Measurements from ENCODE around the gene SEPSECS.
"Not testable (repeated sequence)": the region's sequence is repeated elsewhere in the genome, so short reads cannot be mapped to it uniquely, and the experiment has no call there.

The SEPSECS gene

DNA sequence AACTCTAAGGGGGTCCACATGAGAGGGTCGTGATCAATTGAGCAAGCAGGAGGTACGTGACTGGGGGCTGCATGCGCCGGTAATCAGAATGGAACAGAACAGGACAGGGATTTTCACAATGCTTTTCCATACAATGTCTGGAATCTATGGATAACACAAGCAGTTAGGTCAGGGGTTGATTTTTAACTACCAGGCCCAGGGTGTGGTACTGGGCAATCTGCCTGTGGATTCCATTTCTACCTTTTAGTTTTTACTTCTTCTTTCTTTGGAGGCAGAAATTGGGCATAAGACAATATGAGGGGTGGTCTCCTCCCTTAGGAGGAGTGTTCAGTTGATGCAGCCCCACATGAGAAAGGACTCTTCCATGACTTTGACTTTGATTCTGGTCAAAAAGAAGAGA lies 76.8 kb downstream of the SEPSECS start:
- DNase-seq (ENCODE audit: low spot score), result not testable (repeated sequence)

DNA sequence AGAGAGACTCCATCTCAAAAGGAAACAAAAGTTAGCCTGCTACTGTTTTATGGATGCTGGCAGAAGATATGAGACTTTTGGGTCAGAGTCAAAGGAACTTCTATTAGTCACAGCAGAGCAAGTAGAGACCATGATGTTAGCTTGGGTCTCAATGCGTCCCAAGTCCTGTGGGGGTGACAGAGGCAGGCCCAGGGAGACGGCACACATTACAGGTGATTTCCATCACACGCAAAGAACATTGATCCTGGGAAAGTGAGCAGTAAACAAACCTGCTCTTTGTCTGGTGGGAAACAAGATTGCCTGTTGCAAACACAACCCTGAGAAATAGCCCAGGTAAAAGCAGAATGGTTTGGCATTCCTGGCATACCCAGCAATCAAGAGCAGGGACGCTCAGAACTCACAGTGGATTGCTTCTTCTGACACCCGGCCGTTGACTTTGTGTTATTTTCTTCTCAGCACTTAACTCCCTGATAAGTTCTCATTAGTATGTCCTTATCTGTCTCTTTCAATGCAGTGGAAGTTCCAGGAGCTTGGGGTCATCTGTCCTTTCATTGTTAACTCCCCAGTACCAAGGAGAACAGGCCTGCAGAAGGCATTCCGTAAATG lies 78.3 kb downstream of the SEPSECS start:
- DNase-seq (ENCODE audit: low spot score), result no peak

DNA sequence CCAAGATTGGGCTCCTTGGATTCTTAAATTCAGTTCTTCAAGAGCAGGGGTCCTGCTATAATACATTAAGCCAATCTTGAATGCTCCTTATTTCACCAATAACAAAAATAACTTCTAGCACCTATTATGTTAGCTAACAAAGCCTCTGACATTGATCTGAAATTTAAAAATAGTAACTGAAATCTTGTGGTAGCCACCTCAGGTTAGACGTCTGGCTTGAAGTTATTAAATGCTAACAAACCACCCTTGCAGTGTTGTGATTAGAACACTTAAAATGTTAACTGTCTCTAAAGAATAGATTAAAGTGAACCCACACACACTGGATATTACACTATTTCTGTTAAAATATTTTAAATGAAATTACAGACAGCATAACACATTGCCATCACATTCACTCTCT lies 79.7 kb downstream of the SEPSECS start:
- DNase-seq (ENCODE audit: low spot score), result no peak

DNA sequence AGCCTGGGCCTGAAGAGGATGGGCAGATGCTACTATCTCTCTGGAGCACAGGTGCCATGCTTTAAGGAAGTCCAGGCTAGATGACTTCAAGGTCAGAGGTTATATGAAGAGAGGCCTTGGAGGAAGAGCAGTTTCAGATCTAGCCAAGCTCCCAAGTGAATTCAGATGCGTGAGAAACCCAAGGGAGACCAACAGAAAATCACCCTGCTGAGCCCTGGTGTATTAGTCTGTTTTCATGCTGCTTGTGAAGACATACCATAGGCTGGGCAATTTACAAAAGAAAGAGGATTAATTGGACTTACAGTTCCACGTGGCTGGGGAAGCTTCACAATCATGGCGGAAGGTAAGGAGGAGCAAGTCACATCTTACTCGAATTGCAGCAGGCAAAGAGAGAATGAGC lies 81.7 kb downstream of the SEPSECS start:
- DNase-seq (ENCODE audit: low spot score), result no peak

DNA sequence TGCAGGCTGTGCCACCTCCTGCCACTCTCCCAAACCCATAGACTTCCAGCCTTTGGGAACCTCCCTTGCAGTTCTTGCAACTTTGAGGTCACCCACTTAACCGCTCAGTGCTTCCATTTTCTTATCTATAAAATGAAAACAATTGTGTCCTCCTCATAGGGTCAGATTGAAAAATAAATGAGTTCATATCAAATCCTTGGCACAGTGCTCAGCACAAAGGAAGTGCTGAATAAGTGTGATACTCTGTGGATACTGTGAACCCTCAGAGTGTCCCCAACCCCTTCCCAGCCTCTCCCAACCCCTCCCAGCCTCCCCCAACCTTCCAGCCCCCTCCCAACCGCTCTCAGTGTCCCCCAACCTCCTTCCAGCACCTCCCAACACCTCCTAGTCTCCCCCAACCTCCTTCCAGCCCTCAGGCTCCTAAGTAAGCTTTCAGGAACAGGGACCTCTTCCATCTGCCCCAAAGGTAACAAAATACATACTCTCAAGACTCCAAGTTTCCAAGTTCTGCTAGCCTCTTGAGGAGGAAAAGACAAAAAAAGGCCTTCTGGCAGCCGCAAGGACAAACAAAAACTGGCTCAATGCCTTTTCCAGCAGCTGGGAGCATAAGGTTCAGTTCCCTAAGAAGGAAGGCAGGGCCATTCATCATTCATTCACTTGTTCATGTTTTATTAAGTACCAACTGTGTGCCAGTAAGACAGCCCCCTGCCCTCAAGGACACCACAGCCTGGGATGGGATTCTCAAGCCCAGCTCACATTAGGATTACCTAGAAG lies 83.4 kb downstream of the SEPSECS start:
- DNase-seq (ENCODE audit: low spot score), result no peak

DNA sequence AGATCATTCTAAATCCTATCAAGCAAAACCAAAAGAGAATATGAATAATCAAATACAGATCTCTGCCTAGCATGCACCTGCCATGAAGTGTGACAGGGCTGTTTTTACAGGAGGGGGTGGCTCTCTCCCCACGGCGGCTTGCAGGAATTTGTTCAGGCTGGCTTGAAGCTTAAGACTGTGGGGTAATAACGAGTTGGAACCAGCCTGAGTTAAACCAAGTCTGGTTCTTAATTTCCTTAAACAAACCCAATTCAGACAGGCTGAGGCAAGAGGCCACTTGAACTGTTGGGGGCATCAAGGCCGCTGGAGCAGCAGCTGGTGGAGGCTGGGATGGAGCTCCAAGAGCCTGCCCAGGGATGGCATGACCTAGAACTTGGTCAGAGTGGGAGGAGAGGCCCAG lies 84.4 kb downstream of the SEPSECS start:
- DNase-seq (ENCODE audit: low spot score), result no peak

DNA sequence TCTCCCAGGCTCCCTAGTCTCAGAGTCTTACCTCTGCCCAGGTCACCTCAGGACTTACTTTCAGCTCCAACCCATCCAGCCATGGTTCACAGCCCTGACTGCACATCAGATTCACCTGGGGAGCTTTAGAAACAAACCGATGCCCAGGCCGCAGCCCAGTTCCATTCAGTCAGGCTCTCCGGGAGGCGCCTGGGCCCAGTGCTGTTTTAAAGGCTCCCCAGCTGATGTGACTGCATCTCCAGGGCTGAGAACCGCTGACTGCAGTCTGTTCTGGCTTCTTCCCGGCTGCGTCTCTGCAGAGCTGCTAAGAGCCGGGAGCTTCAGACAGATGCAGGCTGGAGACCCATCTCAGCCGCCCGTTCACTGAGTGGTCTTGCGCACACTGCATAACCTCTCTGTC lies 85.1 kb downstream of the SEPSECS start:
- no peak for DNase-seq (ENCODE audit: low spot score)

DNA sequence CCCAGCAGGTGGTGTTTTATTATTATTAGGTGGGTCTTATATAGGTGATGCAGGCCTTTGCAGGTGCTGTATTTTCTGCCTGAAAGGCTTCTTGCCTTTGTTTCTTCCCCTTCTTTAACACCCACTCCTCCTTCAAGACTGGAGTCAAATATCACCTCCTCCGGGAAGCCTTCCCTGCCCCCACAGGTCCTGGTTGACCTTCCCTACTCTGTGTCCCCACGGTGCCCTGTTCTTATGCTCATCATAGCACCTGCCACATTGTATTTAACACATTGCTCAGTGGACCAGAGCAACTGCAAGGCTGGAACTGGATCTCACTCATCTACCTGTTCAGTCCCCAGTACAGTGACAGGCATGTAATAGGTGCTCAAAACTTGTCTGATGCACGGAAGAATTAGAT lies 89.7 kb downstream of the SEPSECS start:
- no peak for DNase-seq (ENCODE audit: low spot score)

Measured in HuH-7 (cell line).